AG04450 (cell line): ENCODE measurements around the gene SLC36A4. TPM values are rescaled to one million over a fixed set of nuclear protein-coding genes. Genes with fewer than 3 reads are reported as not detected.

Experiments
- CTCF ChIA-PET: fragments of 300-600, 350-600 bp; formaldehyde crosslinking; extraction: SDS; loops from one replicate; lab custom pipeline; 2022; ENCODE audit warnings: antibody characterized with exemption, inconsistent platforms; lab: Charles Lee
- POLR2A ChIA-PET: fragments of 350-600 bp; formaldehyde crosslinking; extraction: SDS; loops from one replicate; lab custom pipeline; 2021; ENCODE audit warnings: antibody characterized with exemption, inconsistent platforms; lab: Yijun Ruan, JAX
- DNase-seq: peaks from one replicate; pipeline ENCODE4 v3.0.0-alpha.2; 2011; ENCODE audit warnings: low read depth, low spot score
- H3K27ac ChIP-seq: one replicate; pipeline ENCODE4 v1.5.1; 2012; ENCODE audit warnings: low read depth, low read length, control low read depth
- H3K27me3 ChIP-seq: one replicate; pipeline ENCODE4 v1.6.0; 2012; ENCODE audit warnings: low read length; ENCODE audit not compliant: control insufficient read depth, insufficient read depth
- H3K4me3 ChIP-seq: 2 replicates; pipeline ENCODE4 v1.5.1; 2011; ENCODE audit warnings: mild to moderate bottlenecking, low read depth, low read length, control low read depth
- H3K9me3 ChIP-seq: 2 replicates; pipeline ENCODE4 v1.5.1; 2012; ENCODE audit warnings: low read length; ENCODE audit not compliant: control insufficient read depth, insufficient read depth
- polyA plus RNA-seq: library from polyadenylated mRNA; depleted of rRNA; stranded (reverse); fragments of >200 nt; gene quantifications from 2 replicates; pipeline ENCODE4 v1.2.3, GENCODE V29; 2011
- TF ChIP-seq, protein P1 (sequence below): IDR thresholded peaks from 2 replicates; pipeline ENCODE4 v1.5.1; 2011; ENCODE audit warnings: low read depth, low read length, control low read depth, inconsistent platforms

Gene SLC36A4
- polyA plus RNA-seq, 1 experiment = 17.7 TPM

DNA sequence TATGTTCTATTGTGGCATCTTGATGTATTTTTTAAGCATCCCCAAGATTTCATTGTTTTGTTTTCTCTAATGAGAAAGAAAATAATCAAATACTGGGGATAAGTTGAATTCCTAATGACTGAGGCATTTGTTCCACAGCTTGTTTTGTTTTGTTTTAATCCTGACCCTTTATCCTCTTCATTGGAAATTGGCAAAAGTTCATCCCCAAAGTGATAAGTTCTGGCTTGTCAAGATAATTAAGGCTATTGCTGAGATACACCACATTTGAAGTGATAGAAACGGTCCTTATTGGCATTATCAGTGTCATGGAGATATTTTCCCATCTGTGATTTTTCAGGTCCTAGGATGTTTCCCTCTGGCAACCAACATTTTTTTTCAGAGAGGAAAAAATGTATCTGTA lies 65.0 kb downstream of the SLC36A4 start:
- ChIA-PET POLR2A (no interaction called here), CTCF (no interaction called here)
- DNase-seq = no peak
- TF ChIP-seq, protein P1, sequence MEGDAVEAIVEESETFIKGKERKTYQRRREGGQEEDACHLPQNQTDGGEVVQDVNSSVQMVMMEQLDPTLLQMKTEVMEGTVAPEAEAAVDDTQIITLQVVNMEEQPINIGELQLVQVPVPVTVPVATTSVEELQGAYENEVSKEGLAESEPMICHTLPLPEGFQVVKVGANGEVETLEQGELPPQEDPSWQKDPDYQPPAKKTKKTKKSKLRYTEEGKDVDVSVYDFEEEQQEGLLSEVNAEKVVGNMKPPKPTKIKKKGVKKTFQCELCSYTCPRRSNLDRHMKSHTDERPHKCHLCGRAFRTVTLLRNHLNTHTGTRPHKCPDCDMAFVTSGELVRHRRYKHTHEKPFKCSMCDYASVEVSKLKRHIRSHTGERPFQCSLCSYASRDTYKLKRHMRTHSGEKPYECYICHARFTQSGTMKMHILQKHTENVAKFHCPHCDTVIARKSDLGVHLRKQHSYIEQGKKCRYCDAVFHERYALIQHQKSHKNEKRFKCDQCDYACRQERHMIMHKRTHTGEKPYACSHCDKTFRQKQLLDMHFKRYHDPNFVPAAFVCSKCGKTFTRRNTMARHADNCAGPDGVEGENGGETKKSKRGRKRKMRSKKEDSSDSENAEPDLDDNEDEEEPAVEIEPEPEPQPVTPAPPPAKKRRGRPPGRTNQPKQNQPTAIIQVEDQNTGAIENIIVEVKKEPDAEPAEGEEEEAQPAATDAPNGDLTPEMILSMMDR = no peak
- no peak overlapping the region for H3K4me3 ChIP-seq
- no peaks in the 10 kb centered on the region for H3K9me3 ChIP-seq
- H3K27me3 ChIP-seq = no peaks in the 10 kb centered on the region
- no peak overlapping the region for H3K27ac ChIP-seq

DNA sequence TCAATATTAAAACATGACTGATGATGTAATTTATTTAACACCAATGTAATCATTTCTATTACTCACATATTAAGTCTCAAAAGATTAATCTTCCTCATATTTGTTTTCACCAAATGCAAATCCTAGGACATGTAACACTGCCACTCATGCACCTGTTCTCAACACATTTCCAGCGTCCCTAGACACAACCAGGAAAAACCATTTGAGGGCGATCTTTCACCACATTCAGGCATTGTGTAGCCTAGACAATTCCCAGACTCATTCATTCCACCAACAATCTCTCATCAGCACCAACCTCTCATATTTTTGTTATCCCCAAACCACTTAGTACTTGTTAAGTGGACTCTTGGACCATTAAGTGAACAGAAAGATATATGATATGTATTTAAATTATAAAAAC lies 66.1 kb downstream of the SLC36A4 start:
- no peak overlapping the region for H3K27ac ChIP-seq
- TF ChIP-seq, protein P1 = no peak
- DNase-seq = no peak
- H3K27me3 ChIP-seq = no peaks in the 10 kb centered on the region
- no peaks in the 10 kb centered on the region for H3K9me3 ChIP-seq
- ChIA-PET CTCF (no interaction called here), POLR2A (no interaction called here)
- no peak overlapping the region for H3K4me3 ChIP-seq

DNA sequence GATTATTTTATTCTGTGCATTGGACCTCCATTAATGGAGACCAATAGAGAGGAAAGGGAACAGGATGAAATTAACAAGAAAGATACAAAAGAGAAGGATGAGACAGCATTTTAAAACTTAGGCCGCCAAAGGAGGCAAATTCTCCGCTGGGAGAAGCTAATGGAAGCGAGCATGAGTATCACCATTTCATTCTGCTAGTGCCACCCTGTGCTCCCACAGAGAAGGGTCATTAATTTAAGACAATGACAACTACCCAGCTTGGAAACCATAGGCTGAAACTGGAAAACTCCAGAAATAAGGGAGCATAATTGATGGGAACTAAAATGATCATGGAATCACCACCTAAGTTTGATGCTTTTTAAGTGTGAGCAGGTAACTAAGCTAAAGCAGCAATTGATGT lies 69.2 kb downstream of the SLC36A4 start:
- Histone ChIP-seq H3K27me3 (no peaks in the 10 kb centered on the region), H3K27ac (no peak overlapping the region), H3K4me3 (no peak overlapping the region), H3K9me3 (no peaks in the 10 kb centered on the region)
- POLR2A ChIA-PET = no interaction called here
- TF ChIP-seq, protein P1 = no peak
- CTCF ChIA-PET = interaction anchor here (1.1 kb wide), 1 partner anchor 68 kb away, joined by 3 read pairs; no protein-coding TSS in a partner anchor
- no peak for DNase-seq

DNA sequence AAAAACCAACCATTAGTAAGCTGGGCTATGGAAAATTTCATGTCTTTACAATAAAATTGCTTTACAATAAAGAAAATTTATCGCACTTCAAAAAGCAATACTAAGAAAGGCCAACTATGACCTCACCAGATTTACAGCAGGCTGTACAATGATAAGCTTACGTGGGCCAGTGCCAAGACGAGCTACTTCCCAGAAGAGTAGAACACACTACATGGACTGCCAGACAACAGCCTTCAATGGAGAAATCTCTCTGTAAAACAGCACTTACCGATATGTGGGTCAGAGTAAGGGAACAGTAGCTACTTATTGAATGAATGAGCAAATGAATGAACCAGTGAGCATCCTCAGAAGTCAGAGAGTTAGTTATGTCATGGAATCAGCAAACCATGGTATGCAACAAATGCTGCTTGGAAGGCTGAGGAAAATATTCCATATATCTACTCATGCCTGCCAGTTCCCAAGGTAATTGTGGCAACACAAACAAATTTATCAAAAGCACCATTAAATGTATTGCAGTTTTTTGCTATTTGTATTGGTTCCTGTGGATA lies 74.4 kb downstream of the SLC36A4 start:
- no peak overlapping the region for H3K4me3 ChIP-seq
- ChIA-PET POLR2A (no interaction called here), CTCF (interaction anchor here (1.1 to 1.4 kb wide), 2 partner anchors 10 to 34 kb away, joined by 4 to 5 read pairs; no protein-coding TSS in a partner anchor)
- no peak for DNase-seq
- H3K9me3 ChIP-seq = no peaks in the 10 kb centered on the region
- H3K27ac ChIP-seq = no peak overlapping the region
- TF ChIP-seq, protein P1 = no peak
- H3K27me3 ChIP-seq = no peaks in the 10 kb centered on the region

DNA sequence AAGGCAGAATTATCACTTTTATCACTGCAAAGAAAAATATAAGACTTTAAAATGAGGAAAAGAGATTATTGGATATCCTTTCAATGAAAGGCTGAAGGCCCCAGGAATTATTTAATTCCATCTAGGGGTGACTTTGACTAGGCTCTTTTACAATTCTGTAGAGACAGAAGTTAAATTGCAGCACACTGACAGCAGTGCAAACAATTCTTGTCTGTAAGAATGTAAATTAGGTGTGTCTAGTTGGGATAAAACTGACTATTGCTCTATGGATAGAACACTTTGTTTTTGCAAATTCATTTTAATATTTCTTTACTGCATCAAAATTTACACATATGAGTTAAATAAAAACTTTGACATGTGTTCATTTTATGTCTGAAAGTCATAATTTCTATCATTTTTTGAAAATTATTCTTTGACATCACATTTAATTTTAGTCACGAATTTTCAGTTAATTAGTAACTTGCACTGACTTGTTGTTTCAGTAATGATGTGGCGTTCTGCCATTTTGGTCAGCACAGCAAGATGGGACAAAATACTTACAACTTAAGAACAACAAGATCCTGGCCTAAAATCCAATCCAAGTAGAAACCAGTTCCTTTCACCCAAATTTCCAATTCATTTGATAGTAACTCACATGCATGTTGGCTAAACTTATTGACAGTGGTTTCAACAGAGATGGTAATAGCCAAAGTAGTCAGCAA lies 75.1 kb downstream of the SLC36A4 start:
- Histone ChIP-seq H3K27me3 (no peaks in the 10 kb centered on the region), H3K9me3 (no peaks in the 10 kb centered on the region), H3K27ac (no peak overlapping the region), H3K4me3 (no peak overlapping the region)
- CTCF ChIA-PET = interaction anchor here (1.1 to 1.4 kb wide), 2 partner anchors 10 to 33 kb away, joined by 4 to 5 read pairs; no protein-coding TSS in a partner anchor
- TF ChIP-seq, protein P1 = no peak
- POLR2A ChIA-PET = no interaction called here
- DNase-seq = no peak
